Colonic mucosa (tissue), 4 donors: Measurements from ENCODE around the gene PAM16. TPM values are rescaled to one million over a fixed set of nuclear protein-coding genes. Genes with fewer than 3 reads are reported as not detected.
A peak's percentile ranks its signal among the peaks of the same experiment; 100 is the strongest.

Source experiments
- DNase-seq: peaks from one replicate; pipeline ENCODE4 v3.0.0-alpha.2; 2020
- H3K27ac ChIP-seq: fragments of 200-600 bp; one replicate; pipeline ENCODE4 v1.8.0; 2021
- H3K27me3 ChIP-seq: fragments of 200-600 bp; one replicate; pipeline ENCODE4 v1.8.0; 2021
- H3K36me3 ChIP-seq: fragments of 200-600 bp; one replicate; pipeline ENCODE4 v1.8.0; 2021
- H3K4me1 ChIP-seq: fragments of 200-600 bp; one replicate; pipeline ENCODE4 v1.8.0; 2021; ENCODE audit warnings: mild to moderate bottlenecking
- H3K4me3 ChIP-seq: fragments of 200-600 bp; one replicate; pipeline ENCODE4 v1.8.0; 2021
- H3K9ac ChIP-seq, 2 donors: one replicate each; pipeline ENCODE4 v1.7.0; 2013; ENCODE audit warnings: control low read depth in 2 of 2, low read depth in 2 of 2, low read length in 2 of 2
- H3K9me3 ChIP-seq: fragments of 200-600 bp; one replicate; pipeline ENCODE4 v1.8.0; 2021
- CTCF ChIP-seq: fragments of 200-600 bp; IDR thresholded peaks from one replicate; pipeline ENCODE4 v1.8.0; 2022; ENCODE audit warnings: antibody characterized with exemption, mild to moderate bottlenecking
- intact Hi-C: fragments of 100-400 bp; cut with DNase I; formaldehyde crosslinking; loops from one replicate; pipeline ENCODE4 v1.14.1; 2022
- total RNA-seq, 2 donors: library from RNA; stranded (reverse); fragmentation: NEBNext Ultra II Directional in 1 of 2; extraction: Animal tissue kit (Norgen Biotek cat#: 25700) in 1 of 2; gene quantifications; one replicate each; pipeline ENCODE4 v1.2.1, GENCODE V29; 2021
- donor health status: healthy.
- donor health status: DM: no; HTN: no; CAD: no.
- donor health status: DM: no; HTN: no; CAD: no.

The PAM16 gene
- total RNA-seq, 2 donors from 2014 or later = 28.2 to 43.6 TPM

DNA sequence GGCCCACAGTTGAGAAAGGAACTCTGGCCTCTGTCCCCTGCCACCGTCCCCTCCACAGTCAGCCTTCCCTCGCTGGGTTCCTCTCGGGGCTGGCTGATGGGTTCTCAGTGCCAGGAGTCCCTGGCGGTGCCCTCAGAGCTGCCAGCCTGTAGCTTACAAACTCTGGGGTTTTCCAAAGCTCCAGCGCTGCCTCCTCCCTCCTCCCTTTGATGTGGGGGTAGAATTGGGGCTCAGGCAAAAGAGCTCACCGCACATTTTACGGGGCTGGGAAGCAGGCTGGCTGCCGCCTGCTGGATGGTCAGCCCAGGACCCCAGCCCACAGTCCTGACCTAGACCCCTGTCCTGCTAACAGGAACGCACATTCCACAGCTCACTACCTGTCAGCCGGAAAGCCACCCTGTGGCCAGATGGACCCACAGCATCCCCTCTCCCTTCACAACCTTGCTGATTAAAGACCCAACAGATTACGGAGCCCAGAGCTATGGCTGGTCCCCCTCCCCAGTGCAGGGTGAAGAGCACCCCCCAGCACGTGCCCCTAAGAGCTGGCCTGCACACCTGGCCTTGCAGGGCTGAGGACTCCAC, 26.5 kb upstream of the PAM16 start:
- no peaks in the 10 kb centered on the region for H3K9me3 ChIP-seq
- no peak overlapping the region for H3K9ac ChIP-seq
- no peak overlapping the region for H3K27ac ChIP-seq
- H3K4me3 ChIP-seq = no peak overlapping the region
- H3K27me3 ChIP-seq = no peaks in the 10 kb centered on the region
- intact Hi-C loops = no loop called here
- no peaks in the 10 kb centered on the region for H3K36me3 ChIP-seq
- H3K4me1 ChIP-seq = no peaks in the 10 kb centered on the region
- no peak for DNase-seq
- no peak for TF ChIP-seq CTCF

DNA sequence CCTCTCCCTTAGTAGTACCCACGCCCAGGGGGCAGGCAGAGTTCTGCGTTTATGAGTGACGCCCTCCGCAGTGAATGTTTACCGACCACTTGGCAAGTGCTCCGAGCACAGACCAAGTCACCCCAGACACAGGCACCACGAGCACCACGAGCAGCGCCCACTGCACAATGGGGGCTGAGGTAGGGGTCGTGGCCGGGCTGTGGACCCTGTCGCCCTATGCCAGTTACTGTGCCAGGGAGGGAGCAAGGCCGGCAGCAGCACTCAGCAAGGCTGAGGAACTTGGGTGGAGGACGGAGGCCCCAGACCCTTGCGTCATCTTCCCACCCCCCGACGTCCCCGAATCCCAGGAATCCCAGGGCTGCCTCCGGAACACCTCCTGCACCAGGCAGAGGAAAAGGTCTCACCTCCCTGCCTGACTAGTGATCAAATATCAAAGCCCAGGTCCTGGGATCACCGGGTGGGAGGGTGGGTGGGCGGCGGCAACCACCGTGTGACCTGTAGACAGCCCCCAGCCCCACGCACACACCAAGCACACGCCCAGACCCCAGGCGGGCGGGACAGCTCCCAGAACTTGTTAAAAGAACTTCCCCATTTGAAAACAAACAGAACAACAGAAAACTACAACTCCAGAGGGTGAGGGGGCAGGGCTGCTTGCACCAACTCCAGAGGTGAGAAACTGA, 25.9 kb upstream of the PAM16 start:
- H3K9me3 ChIP-seq = no peaks in the 10 kb centered on the region
- intact Hi-C loops = no loop called here
- peak overlapping the region; percentile 7 for H3K27ac ChIP-seq
- no peaks in the 10 kb centered on the region for H3K4me1 ChIP-seq
- no peaks in the 10 kb centered on the region for H3K27me3 ChIP-seq
- H3K4me3 ChIP-seq = no peak overlapping the region
- TF ChIP-seq CTCF = no peak
- H3K9ac ChIP-seq = peak overlapping the region in 1 of 2 donors; percentile 46
- no peak for DNase-seq
- H3K36me3 ChIP-seq = no peaks in the 10 kb centered on the region

DNA sequence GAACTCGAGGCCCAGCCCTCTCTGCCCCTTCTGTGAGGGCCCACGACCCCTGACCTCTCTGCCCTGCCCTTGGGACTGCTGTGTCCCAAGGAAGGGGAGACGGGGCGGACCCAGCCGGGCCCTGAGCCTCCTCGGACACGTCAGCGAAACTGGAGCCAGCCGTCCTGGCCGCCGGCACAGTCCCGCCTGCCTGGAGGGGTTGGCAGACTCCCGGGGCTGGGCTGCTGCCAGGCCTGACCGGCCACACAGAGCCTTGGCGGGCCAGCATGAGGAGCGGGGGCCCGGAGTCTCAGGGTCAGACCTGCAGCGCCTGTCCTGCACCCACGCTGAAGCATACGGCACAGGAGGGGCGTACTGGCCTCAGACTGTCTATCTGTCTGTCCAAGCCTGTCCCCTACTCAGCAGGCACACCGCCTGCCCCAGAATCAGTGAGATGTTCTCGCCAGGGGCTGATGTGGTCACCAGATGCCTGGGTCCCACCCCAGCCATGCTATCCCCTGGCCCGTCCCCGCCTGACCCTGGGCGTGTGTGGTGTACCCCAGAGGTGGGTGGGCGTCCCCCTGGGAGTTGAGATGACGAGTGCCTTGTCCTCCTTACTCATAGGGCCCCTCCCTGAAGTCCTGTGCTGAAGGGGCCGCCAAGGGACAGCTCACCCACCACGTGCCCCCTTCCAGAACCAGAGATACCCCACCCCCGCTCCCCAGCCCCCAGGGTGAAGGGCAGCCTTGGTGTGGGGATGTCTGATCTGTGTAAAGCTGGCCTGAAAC, 25.2 kb upstream of the PAM16 start:
- no peak overlapping the region for H3K4me3 ChIP-seq
- peaks cover 3% of the 10 kb centered on the region for H3K4me1 ChIP-seq
- H3K9ac ChIP-seq = peak overlapping the region; percentile 24 to 46
- no peaks in the 10 kb centered on the region for H3K27me3 ChIP-seq
- H3K36me3 ChIP-seq = no peaks in the 10 kb centered on the region
- intact Hi-C loops = no loop called here
- peak overlapping the region; percentile 7 for H3K27ac ChIP-seq
- DNase-seq = peak; percentile 65
- no peaks in the 10 kb centered on the region for H3K9me3 ChIP-seq
- no peak for TF ChIP-seq CTCF

- TF ChIP-seq CTCF = no peak
- Histone ChIP-seq H3K9ac (peak overlapping the region in 1 of 2 donors; percentile 34), H3K36me3 (no peaks in the 10 kb centered on the region), H3K27ac (peak overlapping the region; percentile 7), H3K4me3 (no peak overlapping the region), H3K9me3 (no peaks in the 10 kb centered on the region), H3K4me1 (peaks cover 3% of the 10 kb centered on the region), H3K27me3 (no peaks in the 10 kb centered on the region)
- no peak for DNase-seq
- intact Hi-C loops = no loop called here
Observed at GRCh38 chr16:4375717-4376116, 24.6 kb upstream of the PAM16 start.

DNA sequence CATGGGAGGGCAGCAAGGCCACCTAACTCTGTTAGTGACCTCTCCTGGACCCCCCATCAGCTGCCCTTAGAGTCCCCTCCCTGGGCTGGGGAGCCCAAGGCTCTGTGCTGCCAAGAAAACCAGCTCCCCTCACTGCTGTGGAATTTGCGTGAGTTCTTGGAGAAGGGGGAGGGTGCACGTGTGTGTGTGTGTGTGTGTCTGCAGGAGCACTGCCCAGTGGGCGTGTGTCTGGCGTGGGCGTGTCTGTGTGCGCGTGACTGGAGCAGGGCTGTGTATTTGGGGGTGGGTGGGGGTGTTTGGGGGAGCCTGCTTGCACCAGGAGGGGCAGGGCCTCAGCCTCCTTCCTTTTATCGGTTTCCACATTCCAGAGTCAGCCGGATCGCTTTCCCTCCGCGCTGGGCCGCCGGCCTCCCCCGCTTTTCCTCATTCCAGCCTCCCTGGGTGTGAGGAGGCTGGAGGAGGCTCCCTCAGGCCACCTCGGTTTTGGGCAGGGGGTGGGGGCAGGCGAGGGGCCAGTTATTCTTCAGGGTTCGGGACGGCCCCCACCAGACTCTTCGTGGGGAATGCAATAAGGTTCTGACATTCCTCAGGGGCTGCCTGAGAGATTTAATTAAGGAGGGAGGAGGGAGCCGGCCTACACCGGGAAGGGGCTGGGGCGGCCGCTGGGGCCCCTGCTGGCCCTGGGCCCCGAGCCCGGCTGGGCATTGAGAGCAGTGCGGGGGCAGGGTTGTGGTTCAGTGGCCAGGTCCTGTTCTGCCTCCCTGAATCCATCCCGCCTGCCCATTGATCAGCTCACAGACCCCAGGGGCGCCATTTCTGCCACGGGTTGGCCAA, 23.0 kb upstream of the PAM16 start:
- Histone ChIP-seq H3K9ac (peak overlapping the region; percentile 26 to 56), H3K4me3 (no peak overlapping the region), H3K4me1 (peaks cover 3% of the 10 kb centered on the region), H3K27me3 (no peaks in the 10 kb centered on the region), H3K9me3 (no peaks in the 10 kb centered on the region), H3K36me3 (no peaks in the 10 kb centered on the region), H3K27ac (peak overlapping the region; percentile 45)
- intact Hi-C loops = no loop called here
- DNase-seq = peak; percentile 68
- TF ChIP-seq CTCF = no peak
